ENCODE results near the gene CACNB4.

CACNB4 gene

GRCh38 chr2:151975460-151976414 is 123.1 kb downstream of the CACNB4 start:
- DNase-seq (ENCODE audit: low read depth), result no peak

DNA sequence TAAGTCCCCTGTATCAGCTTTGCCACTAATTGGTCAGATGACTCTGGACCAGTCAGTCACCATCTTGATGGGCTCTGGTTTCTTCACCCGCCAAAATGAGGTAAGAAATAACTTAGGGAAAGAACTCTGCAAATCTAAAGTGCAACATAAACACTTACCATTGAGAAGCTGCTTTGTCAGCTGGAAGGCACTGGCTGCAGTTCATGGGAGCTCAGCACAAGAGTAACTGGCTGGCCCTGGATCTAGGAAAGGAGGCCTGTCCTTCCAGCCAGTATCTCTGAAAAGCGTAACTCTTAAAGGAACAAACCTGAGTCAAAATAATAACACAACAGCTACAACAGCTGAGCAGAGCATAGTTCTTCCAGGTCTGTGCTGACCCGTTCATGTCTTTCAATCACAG is 123.9 kb downstream of the CACNB4 start:
- DNase-seq (ENCODE audit: low read depth), result no peak

GRCh38 chr2:151973901-151974199 is 125.0 kb downstream of the CACNB4 start:
- no peak for DNase-seq (ENCODE audit: low read depth)

GRCh38 chr2:151973013-151973900 is 125.6 kb downstream of the CACNB4 start:
- DNase-seq (ENCODE audit: low read depth), result no peak

DNA sequence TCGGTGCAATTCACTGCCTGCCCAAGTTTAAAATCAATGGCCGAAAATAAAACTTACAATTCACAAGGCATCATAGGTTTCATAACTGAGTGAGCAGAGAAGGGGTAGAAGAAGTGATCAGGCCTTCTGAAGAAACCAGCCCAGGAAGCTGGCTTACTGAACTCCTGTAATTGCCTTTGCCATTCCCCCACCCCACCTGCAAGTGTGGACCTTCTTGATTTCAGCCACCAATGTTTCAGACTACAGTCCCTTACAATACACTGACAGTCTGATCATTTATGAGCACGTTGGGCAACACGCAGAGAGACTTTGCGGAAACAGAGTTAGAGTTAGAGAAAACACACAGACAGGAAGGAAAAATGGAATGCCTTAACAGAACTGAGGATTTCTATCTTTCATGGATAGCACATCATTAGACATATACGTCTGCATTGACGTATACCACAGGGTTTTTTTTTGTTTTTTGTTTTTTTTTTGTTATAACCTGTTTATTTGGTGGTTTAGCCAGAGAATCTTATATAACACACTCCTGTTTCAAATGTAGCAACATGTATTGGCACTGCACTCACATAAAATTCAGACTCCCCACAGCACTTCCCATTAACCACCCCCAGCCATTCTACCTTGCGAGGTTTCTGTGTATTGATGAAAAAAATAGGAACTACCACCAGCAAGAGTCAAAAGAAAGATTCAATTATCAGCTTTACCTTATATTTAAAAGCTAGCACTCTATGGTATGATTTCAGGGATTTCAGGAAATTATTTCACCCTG is 126.4 kb downstream of the CACNB4 start:
- no peak for DNase-seq (ENCODE audit: low read depth)

- no peak for DNase-seq (ENCODE audit: low read depth)
Measured at GRCh38 chr2:151971301-151972051, 127.4 kb downstream of the CACNB4 start.

DNA sequence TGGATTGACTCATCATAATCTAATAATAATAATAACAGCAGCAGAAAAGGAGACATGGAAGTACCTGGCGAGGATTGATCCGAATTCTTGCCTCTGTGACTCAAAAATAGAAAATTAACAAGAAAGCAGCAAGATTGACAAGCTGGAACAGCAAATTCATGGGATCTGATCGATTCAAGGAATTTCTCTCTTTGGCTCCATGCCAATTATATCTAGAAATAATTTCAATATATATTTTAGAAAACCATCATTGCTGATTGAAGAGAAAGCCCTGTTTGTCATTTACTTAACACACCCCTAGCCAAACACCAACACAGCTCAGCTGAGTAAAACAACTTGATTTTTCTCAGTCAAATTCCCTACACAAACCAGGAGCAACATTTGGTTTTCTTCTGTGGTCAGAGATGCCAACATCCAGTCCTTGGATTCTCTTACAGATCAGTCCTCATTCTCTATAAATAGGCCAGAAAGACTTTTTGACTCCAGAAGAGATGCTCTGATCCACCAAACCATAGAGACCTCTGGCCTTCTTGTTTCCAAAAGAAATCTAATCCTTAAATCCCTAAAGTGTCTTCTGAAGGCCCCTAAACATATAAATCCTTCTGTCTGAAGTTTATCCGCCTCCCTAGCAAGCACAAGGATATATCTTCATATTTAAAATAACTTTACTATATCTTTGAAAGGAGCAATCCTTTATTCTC is 129.9 kb downstream of the CACNB4 start:
- no peak for DNase-seq (ENCODE audit: low read depth)

GRCh38 chr2:151967829-151968722 is 130.8 kb downstream of the CACNB4 start:
- no peak for DNase-seq (ENCODE audit: low read depth)

DNA sequence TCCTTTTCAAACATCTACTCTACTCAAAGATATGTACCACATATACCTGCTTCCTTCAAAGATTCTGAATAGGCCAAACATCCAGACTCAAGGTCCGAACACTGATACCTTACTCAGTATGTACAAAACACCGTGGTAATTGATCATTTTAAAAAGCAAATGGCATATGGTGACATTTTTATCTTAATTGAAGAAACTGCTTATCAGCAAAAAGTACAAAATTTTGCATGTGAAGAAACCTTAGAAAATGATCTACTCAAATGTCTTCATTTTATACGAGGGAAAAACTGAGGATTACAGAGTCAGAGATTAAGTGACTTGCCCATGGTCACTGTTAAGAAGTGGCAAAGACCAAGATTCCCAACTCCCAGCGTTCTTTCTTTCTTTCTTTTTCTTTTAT is 133.0 kb downstream of the CACNB4 start:
- no peak for DNase-seq (ENCODE audit: low read depth)

DNA sequence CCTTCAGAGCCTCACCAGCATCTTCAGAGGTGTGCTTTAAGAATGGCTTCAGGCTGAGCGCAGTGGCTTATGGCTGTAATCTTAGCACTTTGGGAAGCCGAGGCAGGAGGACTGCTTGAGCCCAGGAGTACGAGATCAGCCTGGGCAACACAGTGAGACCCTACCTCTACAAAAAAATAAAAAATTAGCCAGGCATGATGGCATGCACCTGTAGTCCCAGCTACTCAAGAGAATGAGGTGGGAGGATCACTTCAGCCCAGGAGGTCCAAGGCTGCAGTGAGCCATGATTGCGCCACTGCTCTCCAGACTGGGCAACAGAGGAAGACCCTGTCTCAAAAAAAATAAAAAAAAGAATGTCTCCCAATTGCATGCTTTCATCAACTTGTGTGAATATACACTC is 137.3 kb downstream of the CACNB4 start:
- DNase-seq (ENCODE audit: low read depth), result no peak

DNA sequence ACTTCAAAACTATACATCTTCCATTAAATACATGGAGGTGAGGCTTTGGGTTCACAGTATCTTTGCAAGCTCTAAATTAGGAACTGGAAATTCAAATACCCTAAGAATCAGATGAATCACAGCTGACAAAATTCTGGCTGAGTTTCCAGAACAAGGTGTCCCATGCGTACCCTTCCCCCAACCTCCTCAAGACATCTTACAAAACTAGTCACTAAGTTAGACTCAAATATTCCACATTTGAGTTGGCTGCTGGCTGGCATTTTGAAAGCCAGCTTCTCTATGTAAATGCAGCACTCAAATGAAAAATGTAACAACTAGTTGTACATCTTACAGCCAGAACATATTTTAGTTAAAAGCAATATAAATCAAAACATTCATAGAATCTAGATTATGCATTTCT is 139.6 kb downstream of the CACNB4 start:
- no peak for DNase-seq (ENCODE audit: low read depth)

DNA sequence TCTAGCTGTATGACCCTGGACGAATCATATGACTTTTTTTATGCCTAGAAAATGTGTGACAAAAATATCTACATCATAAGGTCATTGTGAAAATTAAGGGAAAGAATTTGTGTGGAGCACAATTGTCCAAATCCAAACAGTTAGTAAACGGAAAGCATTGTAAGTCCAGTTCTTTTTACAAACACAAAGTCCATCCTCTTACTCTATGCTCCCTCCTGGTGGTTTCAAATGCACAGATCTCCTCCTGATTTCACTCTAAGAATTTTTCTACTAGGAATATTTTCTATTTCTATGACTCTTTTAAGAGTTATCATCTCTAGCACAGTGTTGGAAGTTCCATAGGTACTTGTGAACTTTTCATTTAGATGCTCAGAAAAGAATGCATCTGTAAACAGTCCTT is 145.4 kb downstream of the CACNB4 start:
- no peak for DNase-seq (ENCODE audit: low read depth)

DNA sequence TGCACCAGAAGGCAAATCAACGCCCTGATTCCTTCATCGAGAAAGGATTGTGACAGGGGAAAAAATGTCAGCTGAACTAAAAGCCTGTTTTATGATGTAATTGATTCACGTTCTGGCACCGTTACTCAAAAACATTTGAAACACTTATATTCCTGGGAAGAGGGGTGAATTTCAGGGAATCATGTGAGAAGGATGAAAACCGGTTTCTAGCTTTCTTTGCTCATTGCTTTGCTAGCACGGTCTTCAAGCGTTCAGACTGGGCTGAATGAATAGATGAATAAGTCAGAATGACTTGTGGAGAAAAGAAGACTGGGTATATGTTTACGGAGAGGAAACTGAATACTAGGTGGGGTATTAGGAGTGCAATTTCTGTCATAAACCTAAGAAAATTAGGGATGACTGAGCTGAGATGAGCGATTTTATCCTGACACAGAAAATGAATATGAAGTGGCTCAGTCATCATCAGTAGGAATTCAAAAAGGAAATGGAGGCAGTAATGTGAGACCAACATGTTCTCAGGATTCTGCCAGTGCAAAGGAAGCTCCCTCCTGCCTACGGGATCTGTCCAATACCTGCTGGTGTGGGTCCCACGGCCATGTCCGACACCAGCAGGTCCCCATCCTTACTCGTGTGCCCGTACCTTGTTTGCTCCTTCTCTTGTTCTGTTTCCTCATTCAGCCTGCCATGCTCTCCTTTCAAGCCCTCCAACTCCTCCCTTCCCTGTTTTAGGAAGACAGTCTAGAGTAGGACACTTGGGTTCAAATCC is 146.0 kb downstream of the CACNB4 start:
- DNase-seq (ENCODE audit: low read depth), result no peak

GRCh38 chr2:151947813-151948165 is 151.1 kb downstream of the CACNB4 start:
- DNase-seq (ENCODE audit: low read depth), result no peak

DNA sequence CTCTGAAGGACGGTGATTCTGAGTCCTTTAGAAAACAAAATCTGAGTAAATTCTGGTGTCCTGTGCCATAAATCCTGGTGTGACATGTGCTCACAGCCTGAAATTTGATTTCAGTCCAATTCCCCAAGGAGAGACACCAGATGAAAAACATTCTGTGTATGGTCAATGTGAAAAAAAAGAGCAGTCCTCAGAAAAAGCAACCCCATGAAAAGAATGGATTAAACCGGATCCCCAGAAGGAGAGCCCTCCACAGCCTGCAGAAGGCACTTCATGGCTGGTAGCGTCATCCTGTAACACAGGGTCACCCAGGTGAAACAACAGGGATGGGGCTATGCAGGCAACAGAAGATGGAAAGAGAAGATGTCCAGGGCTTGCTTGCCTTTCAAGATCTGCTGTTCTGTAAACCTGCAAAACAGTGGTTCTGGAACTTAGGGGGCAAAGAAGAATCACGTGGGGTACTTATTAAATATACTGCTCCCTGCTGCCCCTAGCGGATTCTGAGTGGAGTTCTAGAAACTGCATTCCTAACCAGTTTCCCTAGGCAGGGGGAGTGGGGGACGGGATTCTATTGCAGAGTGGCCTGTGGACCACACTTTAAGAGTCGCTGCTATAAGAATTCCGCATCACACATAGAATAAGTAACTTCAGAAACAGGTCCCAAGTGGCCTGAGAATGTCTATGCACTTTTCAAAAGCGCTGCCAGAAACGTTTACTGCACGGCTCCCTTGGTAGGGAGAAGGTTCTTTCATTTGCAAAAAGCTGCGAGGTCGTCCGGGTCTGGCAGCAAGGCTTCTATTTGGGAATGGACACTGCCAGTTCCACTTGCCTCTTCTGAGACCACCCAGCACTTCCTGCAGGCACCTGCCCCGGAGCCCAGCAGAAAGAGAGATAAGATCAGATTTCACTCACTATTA is 151.7 kb downstream of the CACNB4 start:
- DNase-seq (ENCODE audit: low read depth), result no peak

- DNase-seq (ENCODE audit: low read depth), result no peak
Measured at GRCh38 chr2:151946250-151946884, 152.5 kb downstream of the CACNB4 start.

- no peak for DNase-seq (ENCODE audit: low read depth)
Measured at GRCh38 chr2:151945602-151946001, 153.2 kb downstream of the CACNB4 start.

DNA sequence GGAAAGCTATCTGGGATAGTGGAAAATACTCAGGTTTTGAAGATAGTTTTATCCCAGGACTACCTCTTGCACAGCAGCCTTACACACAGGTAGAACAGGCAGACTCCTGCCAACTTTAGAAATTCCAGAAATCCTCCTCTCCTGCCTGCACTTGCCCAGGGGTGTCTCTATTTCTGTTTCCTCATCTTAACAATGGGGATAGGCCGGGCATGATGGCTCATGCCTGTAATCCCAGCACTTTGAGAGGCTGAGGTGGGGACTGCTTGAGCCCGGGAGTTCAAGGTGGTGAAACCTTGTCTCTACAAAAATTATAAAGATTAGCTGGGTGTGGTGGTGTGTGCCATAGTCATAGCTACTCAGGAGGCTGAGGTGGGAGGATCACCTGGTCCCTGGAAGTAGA is 153.7 kb downstream of the CACNB4 start:
- no peak for DNase-seq (ENCODE audit: low read depth)
